GM23338 (cell line): ENCODE data around the gene AMZ1. TPM values are rescaled to one million over a fixed set of nuclear protein-coding genes. Genes with fewer than 3 reads are reported as not detected.

ENCODE experiments used
- ATAC-seq: fragments of 200-7000 bp; cut with Tn5 transposase; 3 replicates; pipeline ENCODE4 v1.9.1; 2020
- DNase-seq: peaks from one replicate; pipeline ENCODE4 v3.0.0-alpha.2; 2015; ENCODE audit warnings: low spot score
- H2AFZ ChIP-seq: fragments of 200-600 bp; sonication (generic); 2 replicates; pipeline ENCODE4 v1.8.0; 2016; ENCODE audit warnings: antibody characterized with exemption, mild to moderate bottlenecking, moderate library complexity
- H3F3A ChIP-seq: fragments of 200-600 bp; sonication (generic); replicated peaks from 2 replicates; pipeline ENCODE4 v1.8.0; 2017; ENCODE audit warnings: antibody characterized with exemption, mixed run types, low read depth
- H3K27ac ChIP-seq: fragments of 200-600 bp; sonication (generic); 2 replicates; pipeline ENCODE4 v1.6.1; 2016; ENCODE audit warnings: low read depth
- H3K27me3 ChIP-seq: fragments of 200-600 bp; sonication (generic); 2 replicates; pipeline ENCODE4 v1.8.0; 2016; ENCODE audit warnings: mild to moderate bottlenecking, mixed run types, moderate library complexity; ENCODE audit not compliant: insufficient read depth
- H3K36me3 ChIP-seq: fragments of 200-600 bp; sonication (generic); 2 replicates; pipeline ENCODE4 v1.8.0; 2016; ENCODE audit warnings: mild to moderate bottlenecking; ENCODE audit not compliant: insufficient read depth
- H3K4me1 ChIP-seq: fragments of 200-600 bp; sonication (generic); 2 replicates; pipeline ENCODE4 v1.8.0; 2016; ENCODE audit warnings: mild to moderate bottlenecking, moderate library complexity; ENCODE audit not compliant: insufficient read depth
- H3K4me2 ChIP-seq: fragments of 200-600 bp; sonication (generic); 2 replicates; pipeline ENCODE4 v1.7.1; 2017; ENCODE audit warnings: mixed run types
- H3K4me3 ChIP-seq: fragments of 200-600 bp; sonication (generic); 2 replicates; pipeline ENCODE4 v1.6.1; 2016; ENCODE audit warnings: mixed run types
- H3K79me2 ChIP-seq: fragments of 200-600 bp; sonication (generic); replicated peaks from 2 replicates; pipeline ENCODE4 v1.8.0; 2017; ENCODE audit warnings: mild to moderate bottlenecking; ENCODE audit not compliant: insufficient read depth
- H3K9me2 ChIP-seq: fragments of 200-600 bp; sonication (generic); 2 replicates; pipeline ENCODE4 v1.8.0; 2017; ENCODE audit not compliant: insufficient read depth
- H4K20me1 ChIP-seq: fragments of 200-600 bp; sonication (generic); replicated peaks from 2 replicates; pipeline ENCODE4 v1.8.0; 2017; ENCODE audit warnings: mild to moderate bottlenecking; ENCODE audit not compliant: insufficient read depth
- H3K27ac Mint-ChIP-seq: 2 replicates; pipeline ENCODE4 v1.8.0; 2020; ENCODE audit warnings: inconsistent platforms, mild to moderate bottlenecking, moderate library complexity, mixed read lengths
- H3K27me3 Mint-ChIP-seq: 3 replicates; pipeline ENCODE4 v1.8.0; 2022; ENCODE audit warnings: low read depth, mild to moderate bottlenecking, moderate library complexity, mixed read lengths, inconsistent platforms; ENCODE audit not compliant: insufficient read depth, poor library complexity
- H3K36me3 Mint-ChIP-seq: 3 replicates; pipeline ENCODE4 v1.8.0; 2021; ENCODE audit warnings: low read depth, mild to moderate bottlenecking, inconsistent platforms, moderate library complexity, mixed read lengths
- H3K4me1 Mint-ChIP-seq: 3 replicates; pipeline ENCODE4 v1.8.0; 2020; ENCODE audit warnings: mild to moderate bottlenecking, inconsistent platforms, mixed read lengths
- H3K4me3 Mint-ChIP-seq: 3 replicates; pipeline ENCODE4 v1.8.0; 2021; ENCODE audit warnings: moderate library complexity, mild to moderate bottlenecking, inconsistent platforms, mixed read lengths
- H3K9me3 Mint-ChIP-seq: 3 replicates; pipeline ENCODE4 v1.8.0; 2020; ENCODE audit warnings: moderate library complexity, mild to moderate bottlenecking, inconsistent platforms, mixed read lengths
- CREB1 ChIP-seq: fragments of 250-450 bp; sonication (Bioruptor Pico); IDR thresholded peaks from 2 replicates; pipeline ENCODE4 v1.5.0; 2020; ENCODE audit warnings: low read depth, mild to moderate bottlenecking, moderate library complexity
- CTCF ChIP-seq, 2 experiments: fragments of 200-600 bp in 1 of 2; sonication (generic) in 1 of 2; conservative IDR thresholded peaks; 2 replicates each; pipeline versions ENCODE4 v1.5.1 to v1.6.1; 2016 to 2017; ENCODE audit warnings: antibody characterized with exemption in 2 of 2, low read depth in 2 of 2, mild to moderate bottlenecking in 2 of 2, moderate library complexity in 1 of 2
- JUNB ChIP-seq: IDR thresholded peaks from one replicate; pipeline ENCODE4 v1.6.1; 2016; ENCODE audit warnings: antibody characterized with exemption; ENCODE audit not compliant: unreplicated experiment
- NANOG ChIP-seq: IDR thresholded peaks from 2 replicates; pipeline ENCODE4 v1.6.1; 2016; ENCODE audit warnings: antibody characterized with exemption, borderline replicate concordance
- REST ChIP-seq: IDR thresholded peaks from one replicate; pipeline ENCODE4 v1.6.1; 2018; ENCODE audit warnings: antibody characterized with exemption; ENCODE audit not compliant: unreplicated experiment
- STAT1 ChIP-seq: IDR thresholded peaks from one replicate; pipeline ENCODE4 v1.6.1; 2016; ENCODE audit warnings: antibody characterized with exemption; ENCODE audit not compliant: unreplicated experiment
- ZNF114 ChIP-seq: fragments of 250-450 bp; sonication (Bioruptor Pico); IDR thresholded peaks from 2 replicates; pipeline ENCODE4 v1.5.0; 2020; ENCODE audit warnings: mild to moderate bottlenecking, moderate library complexity
- ZNF331 ChIP-seq: fragments of 250-450 bp; sonication (Bioruptor Pico); IDR thresholded peaks from 2 replicates; pipeline ENCODE4 v1.5.0; 2020; ENCODE audit warnings: low read depth, mild to moderate bottlenecking, moderate library complexity
- polyA plus RNA-seq: library from polyadenylated mRNA; unstranded; fragments of >200 nt; fragmentation: Nextera tagmentation; extraction: Ambion mirVana; gene quantifications from 2 replicates; pipeline ENCODE4 v1.2.1, GENCODE V29; 2016
- total RNA-seq: library from RNA; depleted of rRNA; stranded (reverse); fragments of >200 nt; shearing (Covaris generic); gene quantifications from 2 replicates; pipeline ENCODE4 v1.2.3, GENCODE V29; 2014

The AMZ1 gene
- total and polyA plus RNA-seq, 2 experiments from 2014 or later = 0.73 to 4.5 TPM

DNA sequence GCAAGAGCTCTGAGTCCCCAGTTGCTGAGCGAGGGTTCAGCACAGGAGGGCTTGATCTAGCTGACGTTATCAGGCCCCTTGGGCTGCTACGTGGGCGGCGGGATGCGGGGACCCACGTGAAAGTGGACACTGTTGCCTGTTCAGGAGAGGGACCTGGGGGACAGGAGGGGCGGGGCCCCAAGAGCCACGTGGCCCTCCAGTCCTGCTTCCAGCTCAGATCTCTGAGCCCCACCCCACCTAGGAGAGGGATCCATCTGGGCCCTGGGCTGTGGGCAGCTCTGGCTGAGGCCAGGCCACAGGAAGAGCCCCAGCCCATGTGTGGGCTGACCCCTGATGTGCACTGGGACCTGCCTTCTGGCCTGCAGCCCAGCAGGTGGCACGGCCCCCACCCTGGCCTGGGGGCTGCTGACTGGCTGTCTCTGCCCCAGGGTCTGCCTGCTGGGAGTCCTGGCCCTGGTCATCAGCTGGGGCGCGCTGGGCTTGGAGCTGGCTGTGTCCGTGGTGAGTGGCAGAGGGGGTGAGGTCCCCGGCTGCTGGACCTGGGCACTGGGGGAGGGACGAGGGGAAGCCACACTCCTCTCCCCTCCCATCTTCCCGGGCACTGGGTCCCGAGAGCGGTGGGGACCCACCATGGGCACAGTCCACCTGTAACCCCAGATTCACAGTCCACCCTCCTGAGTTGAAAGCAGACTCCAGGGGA, 38.7 kb upstream of the AMZ1 start:
- no peak overlapping the region for H3K27ac Mint-ChIP-seq
- H2AFZ ChIP-seq = no peak overlapping the region
- H4K20me1 ChIP-seq = no peaks in the 10 kb centered on the region

More for the DNA sequence above, 38.7 kb upstream of the AMZ1 start:
- Histone ChIP-seq H3F3A (0 out of 2 replicates have a peak, but pooled peaks cover 7% of the 10 kb centered on the region), H3K36me3 (peaks cover 6% of the 10 kb centered on the region; the same call in 1 of the 2 replicates), H3K4me3 (no peak overlapping the region), H3K9me2 (no peaks in the 10 kb centered on the region), H3K4me1 (peaks cover 21% of the 10 kb centered on the region), H3K27me3 (no peaks in the 10 kb centered on the region), H3K79me2 (peaks cover 2% of the 10 kb centered on the region), H3K4me2 (no peak overlapping the region), H3K27ac (no peak overlapping the region)
- peaks cover 24% of the 10 kb centered on the region for H3K27me3 Mint-ChIP-seq
- no peaks in the 10 kb centered on the region for H3K9me3 Mint-ChIP-seq
- no peak for DNase-seq
- H3K36me3 Mint-ChIP-seq = peaks cover 33% of the 10 kb centered on the region
- peaks cover 17% of the 10 kb centered on the region for H3K4me1 Mint-ChIP-seq
- no peak for ATAC-seq
- no peak for TF ChIP-seq ZNF114 (CRISPR knock-in tag)
- TF ChIP-seq CREB1 = no peak
- no peak for TF ChIP-seq REST
- TF ChIP-seq ZNF331 (CRISPR knock-in tag) = no peak
- no peak for TF ChIP-seq STAT1
- TF ChIP-seq JUNB = no peak
- TF ChIP-seq CTCF (conservative IDR thresholded peaks at IDR 0.05; ENCODE audit: low read depth in 2 of 2) = no peak
- no peak for TF ChIP-seq NANOG
- H3K4me3 Mint-ChIP-seq = no peak overlapping the region
